ENCODE results near the gene PTPN4.

Gene PTPN4

DNA sequence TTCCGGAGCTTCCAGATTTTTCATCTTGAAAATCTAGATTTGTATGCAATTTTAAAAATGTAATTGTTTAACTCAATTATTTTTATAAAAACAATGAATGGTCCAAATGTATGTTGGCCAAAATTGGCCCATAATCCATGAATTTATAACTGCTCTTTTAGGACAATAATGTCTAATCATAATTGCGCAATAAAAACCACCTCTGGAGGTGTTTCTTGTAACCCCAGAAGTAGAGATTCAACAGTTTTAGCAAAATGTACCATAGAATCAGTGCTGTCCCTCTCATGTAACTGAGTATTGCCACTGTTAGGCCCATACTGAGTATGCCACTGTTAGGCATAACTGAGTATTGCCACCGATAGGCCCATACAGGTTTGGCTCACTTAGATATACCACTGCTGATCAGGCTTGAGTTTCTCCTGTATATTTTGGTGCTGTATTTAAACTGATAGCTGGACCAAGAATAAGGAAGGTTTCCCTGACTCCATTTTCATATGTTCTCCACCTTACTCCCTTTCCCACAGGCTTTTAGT lies 182.3 kb downstream of the PTPN4 start:
- Histone ChIP-seq H3K9me3 (ENCODE audit: insufficient read depth, low read depth, low read length) (no peaks in the 10 kb centered on the region), H3K27me3 (ENCODE audit: insufficient read depth, low read length, poor library complexity, severe bottlenecking) (no peaks in the 10 kb centered on the region), H3K36me3 (ENCODE audit: insufficient read depth, low read length) (peaks cover 4% of the 10 kb centered on the region; the same call in 1 of the 2 replicates), H3K9ac (ENCODE audit: low read depth, low read length, poor library complexity, severe bottlenecking) (no peak overlapping the region), H3K9me2 (replicated peaks; ENCODE audit: low read depth, low read length) (no peaks in the 10 kb centered on the region), H3F3A (ENCODE audit: low read depth) (no peaks in the 10 kb centered on the region), H3K4me3 (ENCODE audit: low read length, poor library complexity, severe bottlenecking) (no peak overlapping the region), H4K20me1 (ENCODE audit: insufficient read depth, low read length, poor library complexity, severe bottlenecking) (no peaks in the 10 kb centered on the region), H3K4me2 (ENCODE audit: low read depth, low read length, poor library complexity, severe bottlenecking) (no peak overlapping the region), H3K79me2 (ENCODE audit: insufficient read depth, low read length) (no peaks in the 10 kb centered on the region), H2AFZ (ENCODE audit: low read length) (no peak overlapping the region), H3K4me1 (ENCODE audit: insufficient read depth, low read length, poor library complexity, severe bottlenecking) (no peaks in the 10 kb centered on the region)
- TF ChIP-seq EZH2phosphoT487 (IDR thresholded peaks at IDR 0.05; ENCODE audit: borderline replicate concordance), result no peak
- TF ChIP-seq, protein P1, sequence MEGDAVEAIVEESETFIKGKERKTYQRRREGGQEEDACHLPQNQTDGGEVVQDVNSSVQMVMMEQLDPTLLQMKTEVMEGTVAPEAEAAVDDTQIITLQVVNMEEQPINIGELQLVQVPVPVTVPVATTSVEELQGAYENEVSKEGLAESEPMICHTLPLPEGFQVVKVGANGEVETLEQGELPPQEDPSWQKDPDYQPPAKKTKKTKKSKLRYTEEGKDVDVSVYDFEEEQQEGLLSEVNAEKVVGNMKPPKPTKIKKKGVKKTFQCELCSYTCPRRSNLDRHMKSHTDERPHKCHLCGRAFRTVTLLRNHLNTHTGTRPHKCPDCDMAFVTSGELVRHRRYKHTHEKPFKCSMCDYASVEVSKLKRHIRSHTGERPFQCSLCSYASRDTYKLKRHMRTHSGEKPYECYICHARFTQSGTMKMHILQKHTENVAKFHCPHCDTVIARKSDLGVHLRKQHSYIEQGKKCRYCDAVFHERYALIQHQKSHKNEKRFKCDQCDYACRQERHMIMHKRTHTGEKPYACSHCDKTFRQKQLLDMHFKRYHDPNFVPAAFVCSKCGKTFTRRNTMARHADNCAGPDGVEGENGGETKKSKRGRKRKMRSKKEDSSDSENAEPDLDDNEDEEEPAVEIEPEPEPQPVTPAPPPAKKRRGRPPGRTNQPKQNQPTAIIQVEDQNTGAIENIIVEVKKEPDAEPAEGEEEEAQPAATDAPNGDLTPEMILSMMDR (conservative IDR thresholded peaks at IDR 0.05; ENCODE audit: low read length), result no peak

DNA sequence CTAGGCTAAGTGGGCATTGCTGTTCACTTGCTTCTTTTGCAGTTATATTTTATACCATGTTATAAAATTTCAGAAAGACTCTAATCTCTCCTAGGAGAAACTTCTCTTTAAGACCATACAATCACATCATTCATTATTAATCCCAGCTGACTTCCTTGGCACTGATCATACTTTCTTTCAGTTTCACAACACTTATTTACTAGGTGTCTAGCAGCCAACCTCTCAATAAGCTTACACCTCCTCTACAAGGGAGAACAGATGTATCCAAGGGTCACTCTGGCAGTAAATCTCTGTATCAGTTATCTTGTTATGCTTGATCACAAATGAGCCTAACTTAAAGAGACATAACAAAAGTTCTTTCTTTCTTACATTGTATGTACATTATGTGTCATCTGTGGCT lies 183.3 kb downstream of the PTPN4 start:
- H4K20me1 ChIP-seq (ENCODE audit: insufficient read depth, low read length, poor library complexity, severe bottlenecking), result no peaks in the 10 kb centered on the region
- H3K79me2 ChIP-seq (ENCODE audit: insufficient read depth, low read length), result no peaks in the 10 kb centered on the region
- H3K4me3 ChIP-seq (ENCODE audit: low read length, poor library complexity, severe bottlenecking), result no peak overlapping the region
- H3K4me1 ChIP-seq (ENCODE audit: insufficient read depth, low read length, poor library complexity, severe bottlenecking), result no peaks in the 10 kb centered on the region
- H3K4me2 ChIP-seq (ENCODE audit: low read depth, low read length, poor library complexity, severe bottlenecking), result no peak overlapping the region
- no peak overlapping the region for H3K9ac ChIP-seq (ENCODE audit: low read depth, low read length, poor library complexity, severe bottlenecking)
- no peaks in the 10 kb centered on the region for H3K27me3 ChIP-seq (ENCODE audit: insufficient read depth, low read length, poor library complexity, severe bottlenecking)
- H3K36me3 ChIP-seq (ENCODE audit: insufficient read depth, low read length), result peaks cover 10% of the 10 kb centered on the region; the same call in 1 of the 2 replicates
- H2AFZ ChIP-seq (ENCODE audit: low read length), result no peak overlapping the region
- H3K9me2 ChIP-seq (replicated peaks; ENCODE audit: low read depth, low read length), result no peaks in the 10 kb centered on the region
- no peaks in the 10 kb centered on the region for H3F3A ChIP-seq (ENCODE audit: low read depth)
- no peak for TF ChIP-seq EZH2phosphoT487 (IDR thresholded peaks at IDR 0.05; ENCODE audit: borderline replicate concordance)
- TF ChIP-seq, protein P1 (conservative IDR thresholded peaks at IDR 0.05; ENCODE audit: low read length), result no peak
- H3K9me3 ChIP-seq (ENCODE audit: insufficient read depth, low read depth, low read length), result no peaks in the 10 kb centered on the region

DNA sequence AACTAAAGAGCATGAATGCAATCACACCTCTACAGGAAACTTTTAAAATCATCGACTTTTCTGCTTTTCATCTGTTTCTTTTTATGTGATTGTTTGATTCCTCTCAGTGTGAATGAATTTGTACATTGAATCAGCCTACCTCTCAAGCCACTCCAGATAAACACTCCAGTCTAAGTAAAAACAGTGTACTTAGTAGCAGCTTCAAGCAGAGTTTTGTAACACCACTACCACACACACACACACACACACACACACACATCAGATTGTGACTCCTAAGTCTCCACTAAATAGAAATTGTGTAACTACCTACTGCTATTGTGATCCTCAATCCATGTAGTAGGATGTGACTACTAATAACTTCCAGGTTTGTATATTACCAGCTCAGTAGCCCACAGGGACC lies 187.8 kb downstream of the PTPN4 start:
- H3K27me3 ChIP-seq (ENCODE audit: insufficient read depth, low read length, poor library complexity, severe bottlenecking), result no peaks in the 10 kb centered on the region
- H3K4me2 ChIP-seq (ENCODE audit: low read depth, low read length, poor library complexity, severe bottlenecking), result no peak overlapping the region
- H4K20me1 ChIP-seq (ENCODE audit: insufficient read depth, low read length, poor library complexity, severe bottlenecking), result no peaks in the 10 kb centered on the region
- no peaks in the 10 kb centered on the region for H3K9me2 ChIP-seq (replicated peaks; ENCODE audit: low read depth, low read length)
- no peak overlapping the region for H3K9ac ChIP-seq (ENCODE audit: low read depth, low read length, poor library complexity, severe bottlenecking)
- H3K9me3 ChIP-seq (ENCODE audit: insufficient read depth, low read depth, low read length), result no peaks in the 10 kb centered on the region
- H2AFZ ChIP-seq (ENCODE audit: low read length), result no peak overlapping the region
- no peaks in the 10 kb centered on the region for H3K79me2 ChIP-seq (ENCODE audit: insufficient read depth, low read length)
- no peak overlapping the region for H3K4me3 ChIP-seq (ENCODE audit: low read length, poor library complexity, severe bottlenecking)
- no peak for TF ChIP-seq EZH2phosphoT487 (IDR thresholded peaks at IDR 0.05; ENCODE audit: borderline replicate concordance)
- TF ChIP-seq, protein P1 (conservative IDR thresholded peaks at IDR 0.05; ENCODE audit: low read length), result no peak
- no peaks in the 10 kb centered on the region for H3F3A ChIP-seq (ENCODE audit: low read depth)
- H3K4me1 ChIP-seq (ENCODE audit: insufficient read depth, low read length, poor library complexity, severe bottlenecking), result no peaks in the 10 kb centered on the region
- peaks cover 10% of the 10 kb centered on the region; the same call in 1 of the 2 replicates for H3K36me3 ChIP-seq (ENCODE audit: insufficient read depth, low read length)

Measured in Loucy (cell line).